A549 (cell line): ENCODE results near the gene ADARB1.

ENCODE experiments used
- EP300 ChIP-seq, 2 experiments: fragments of >200 bp; sonication (Bioruptor Twin); formaldehyde crosslinking; IDR thresholded peaks; 2 replicates in 1 of 2; 3 replicates in 1 of 2; pipeline ENCODE4 v1.6.1; 2016 to 2017
- POLR2A ChIP-seq: IDR thresholded peaks from 2 replicates; pipeline ENCODE4 v1.6.1; 2012; ENCODE audit warnings: mild to moderate bottlenecking, low read length
- RAD21 ChIP-seq, 2 experiments: fragments of >200 bp in 1 of 2; sonication (Bioruptor Twin) in 1 of 2; formaldehyde crosslinking in 1 of 2; IDR thresholded peaks in 1 of 2; conservative IDR thresholded peaks in 1 of 2; 2 replicates in 1 of 2; 3 replicates in 1 of 2; pipeline ENCODE4 v1.6.1; 2012 to 2018; ENCODE audit warnings: inconsistent platforms in 1 of 2
- RFX5 ChIP-seq: fragments of 450-650 bp; IDR thresholded peaks from 2 replicates; pipeline ENCODE4 v1.7.1; 2014; ENCODE audit warnings: antibody characterized with exemption, mild to moderate bottlenecking, moderate library complexity
- SMC3 ChIP-seq: fragments of >200 bp; sonication (Bioruptor Twin); formaldehyde crosslinking; IDR thresholded peaks from 3 replicates; pipeline ENCODE4 v1.6.1; 2018; ENCODE audit warnings: inconsistent platforms
- TP53 ChIP-seq: fragments of 250-450 bp; sonication (Bioruptor Pico); IDR thresholded peaks from 2 replicates; pipeline ENCODE4 v1.5.0; 2021; ENCODE audit warnings: mild to moderate bottlenecking, moderate library complexity
- ZNF302 ChIP-seq: fragments of 250-450 bp; sonication (Bioruptor Pico); IDR thresholded peaks from 2 replicates; pipeline ENCODE4 v1.9.0; 2021; ENCODE audit warnings: inconsistent platforms, mild to moderate bottlenecking, moderate library complexity
- TF ChIP-seq, protein P1 (sequence below): fragments of >200 bp; sonication (Bioruptor Twin); formaldehyde crosslinking; IDR thresholded peaks from 3 replicates; pipeline ENCODE4 v1.5.1; 2016
- TF ChIP-seq, protein P2 (sequence below): fragments of 250-450 bp; sonication (Bioruptor Pico); IDR thresholded peaks from 2 replicates; pipeline ENCODE4 v1.5.0; 2020; ENCODE audit warnings: low read depth, mild to moderate bottlenecking, moderate library complexity
- TF ChIP-seq, protein P3 (sequence below): IDR thresholded peaks from 2 replicates; pipeline ENCODE4 v1.6.1; 2012

- TF ChIP-seq ZNF302 (CRISPR knock-in tag): no peak
- TF ChIP-seq, protein P1, sequence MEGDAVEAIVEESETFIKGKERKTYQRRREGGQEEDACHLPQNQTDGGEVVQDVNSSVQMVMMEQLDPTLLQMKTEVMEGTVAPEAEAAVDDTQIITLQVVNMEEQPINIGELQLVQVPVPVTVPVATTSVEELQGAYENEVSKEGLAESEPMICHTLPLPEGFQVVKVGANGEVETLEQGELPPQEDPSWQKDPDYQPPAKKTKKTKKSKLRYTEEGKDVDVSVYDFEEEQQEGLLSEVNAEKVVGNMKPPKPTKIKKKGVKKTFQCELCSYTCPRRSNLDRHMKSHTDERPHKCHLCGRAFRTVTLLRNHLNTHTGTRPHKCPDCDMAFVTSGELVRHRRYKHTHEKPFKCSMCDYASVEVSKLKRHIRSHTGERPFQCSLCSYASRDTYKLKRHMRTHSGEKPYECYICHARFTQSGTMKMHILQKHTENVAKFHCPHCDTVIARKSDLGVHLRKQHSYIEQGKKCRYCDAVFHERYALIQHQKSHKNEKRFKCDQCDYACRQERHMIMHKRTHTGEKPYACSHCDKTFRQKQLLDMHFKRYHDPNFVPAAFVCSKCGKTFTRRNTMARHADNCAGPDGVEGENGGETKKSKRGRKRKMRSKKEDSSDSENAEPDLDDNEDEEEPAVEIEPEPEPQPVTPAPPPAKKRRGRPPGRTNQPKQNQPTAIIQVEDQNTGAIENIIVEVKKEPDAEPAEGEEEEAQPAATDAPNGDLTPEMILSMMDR: no peak
- no peak for TF ChIP-seq EP300 (IDR thresholded peaks at IDR 0.05)
- TF ChIP-seq RAD21 (conservative IDR thresholded peaks at IDR 0.05 in 1 of 2, IDR thresholded peaks at IDR 0.05 in 1 of 2): no peak
- no peak for TF ChIP-seq SMC3
- TF ChIP-seq, protein P2, sequence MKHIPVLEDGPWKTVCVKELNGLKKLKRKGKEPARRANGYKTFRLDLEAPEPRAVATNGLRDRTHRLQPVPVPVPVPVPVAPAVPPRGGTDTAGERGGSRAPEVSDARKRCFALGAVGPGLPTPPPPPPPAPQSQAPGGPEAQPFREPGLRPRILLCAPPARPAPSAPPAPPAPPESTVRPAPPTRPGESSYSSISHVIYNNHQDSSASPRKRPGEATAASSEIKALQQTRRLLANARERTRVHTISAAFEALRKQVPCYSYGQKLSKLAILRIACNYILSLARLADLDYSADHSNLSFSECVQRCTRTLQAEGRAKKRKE: no peak
- TF ChIP-seq TP53 (CRISPR knock-in tag): no peak
- TF ChIP-seq, protein P3, sequence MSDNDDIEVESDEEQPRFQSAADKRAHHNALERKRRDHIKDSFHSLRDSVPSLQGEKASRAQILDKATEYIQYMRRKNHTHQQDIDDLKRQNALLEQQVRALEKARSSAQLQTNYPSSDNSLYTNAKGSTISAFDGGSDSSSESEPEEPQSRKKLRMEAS: no peak
- no peak for TF ChIP-seq POLR2A
- no peak for TF ChIP-seq RFX5
Observed at GRCh38 chr21:45145146-45145545, 70.8 kb downstream of the ADARB1 start.
